NCI-H2196 (cell line): ENCODE results near the gene TMEM209.
"Not testable (repeated sequence)": the region's sequence is repeated elsewhere in the genome, so short reads cannot be mapped to it uniquely, and the experiment has no call there.

Experiments
- DNase-seq: peaks from one replicate; lab custom pipeline; 2025; ENCODE audit not compliant: unreplicated experiment; lab: John Stamatoyannopoulos, UW

Gene TMEM209

DNA sequence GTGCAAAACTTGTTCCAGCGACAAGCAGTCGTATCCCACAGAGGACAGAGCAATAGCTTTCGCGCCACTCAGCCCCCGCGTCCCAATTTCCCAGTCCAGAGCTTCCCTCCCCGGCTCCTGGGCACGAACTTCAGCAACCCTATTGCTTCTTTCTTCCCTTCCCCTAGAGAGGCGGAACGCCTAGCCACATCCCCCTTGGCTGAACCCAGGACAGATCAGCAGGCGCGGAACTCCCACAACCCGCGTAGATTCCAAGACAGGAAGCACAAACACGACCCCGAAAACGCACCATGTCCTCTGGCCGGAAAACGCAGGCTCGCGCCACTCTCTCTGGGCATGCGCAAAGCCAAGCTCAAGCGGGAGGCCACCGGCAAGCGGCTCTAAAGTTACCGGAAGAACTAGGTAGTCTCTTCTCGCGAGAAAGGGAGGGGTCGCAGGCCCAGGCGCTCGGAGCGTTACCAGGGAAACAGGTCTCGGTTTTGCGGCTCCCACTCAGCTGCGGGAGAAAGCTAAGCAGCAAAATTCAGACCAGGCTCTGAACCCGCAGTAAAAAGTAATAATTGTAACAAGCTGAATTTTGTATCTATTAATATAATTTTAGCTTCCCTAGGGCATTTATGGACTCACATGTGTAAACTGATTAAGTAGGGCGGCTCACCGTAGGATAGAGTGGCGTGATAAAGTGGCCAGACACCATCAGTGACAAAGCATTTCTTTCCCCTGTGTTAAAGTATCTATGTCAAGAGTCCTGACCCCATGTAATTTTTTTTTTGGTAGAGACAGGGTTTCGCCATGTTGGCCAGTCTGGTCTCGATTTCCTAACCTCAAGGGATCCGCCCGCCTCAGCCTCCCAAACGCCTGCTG, at the start of gene TMEM209:
Gene TMEM209, minus strand, starts transcription at position 323 of the 864 bp plus-strand sequence. Its CDS starts 31 bp downstream, at position 292.
- peak; percentile 97 for DNase-seq

DNA sequence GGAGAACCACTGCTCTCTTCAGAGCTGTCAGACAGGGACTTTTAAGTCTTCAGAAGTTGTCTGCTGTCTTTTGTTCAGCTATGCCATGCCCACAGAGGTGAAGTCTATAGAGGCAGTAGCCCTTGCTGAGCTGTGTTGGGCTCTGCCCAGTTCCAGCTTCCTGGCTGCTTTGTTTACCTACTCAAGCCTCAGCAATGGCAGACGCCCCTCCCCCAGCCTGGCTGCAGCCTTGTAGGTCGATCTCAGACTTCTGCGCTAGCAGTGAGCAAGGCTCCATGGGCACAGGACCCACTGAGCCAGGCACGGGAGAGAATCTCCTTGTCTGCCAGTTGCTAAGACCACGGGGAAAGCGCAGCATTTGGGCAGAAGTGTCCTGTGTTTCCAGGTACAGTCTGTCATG, 49.3 kb upstream of the TMEM209 start:
- no peak for DNase-seq

DNA sequence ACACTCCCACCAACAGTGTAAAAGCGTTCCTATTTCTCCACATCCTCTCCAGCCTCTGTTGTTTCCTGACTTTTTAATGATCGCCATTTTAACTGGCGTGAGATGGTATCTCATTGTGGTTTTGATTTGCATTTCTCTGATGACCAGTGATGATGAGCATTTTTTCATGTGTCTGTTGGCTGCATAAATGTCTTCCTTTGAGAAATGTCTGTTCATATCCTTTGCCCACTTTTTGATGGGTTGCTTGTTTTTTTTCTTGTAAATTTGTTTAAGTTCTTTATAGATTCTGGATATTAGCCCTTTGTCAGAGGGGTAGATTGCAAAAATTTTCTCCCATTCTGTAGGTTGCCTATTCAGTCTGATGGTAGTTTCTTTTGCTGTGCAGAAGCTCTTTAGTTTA, 44.4 kb upstream of the TMEM209 start:
- DNase-seq: not testable (repeated sequence)

DNA sequence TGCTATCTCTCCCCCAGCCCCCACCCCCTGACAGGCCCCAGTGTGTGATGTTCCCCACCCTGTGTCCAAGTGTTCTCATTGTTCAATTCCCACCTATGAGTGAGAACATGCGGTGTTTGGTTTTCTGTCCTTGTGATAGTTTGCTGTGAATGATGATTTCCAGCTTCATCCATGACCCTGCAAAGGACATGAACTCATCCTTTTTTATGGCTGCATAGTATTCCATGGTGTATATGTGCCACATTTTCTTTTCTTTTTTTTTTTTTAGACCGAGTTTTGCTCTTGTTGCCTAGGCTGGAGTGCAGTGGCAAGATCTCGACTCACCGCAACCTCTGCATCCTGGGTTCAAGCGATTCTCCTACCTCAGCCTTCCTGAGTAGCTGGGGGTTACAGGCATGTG, 43.6 kb upstream of the TMEM209 start:
- DNase-seq: not testable (repeated sequence)

DNA sequence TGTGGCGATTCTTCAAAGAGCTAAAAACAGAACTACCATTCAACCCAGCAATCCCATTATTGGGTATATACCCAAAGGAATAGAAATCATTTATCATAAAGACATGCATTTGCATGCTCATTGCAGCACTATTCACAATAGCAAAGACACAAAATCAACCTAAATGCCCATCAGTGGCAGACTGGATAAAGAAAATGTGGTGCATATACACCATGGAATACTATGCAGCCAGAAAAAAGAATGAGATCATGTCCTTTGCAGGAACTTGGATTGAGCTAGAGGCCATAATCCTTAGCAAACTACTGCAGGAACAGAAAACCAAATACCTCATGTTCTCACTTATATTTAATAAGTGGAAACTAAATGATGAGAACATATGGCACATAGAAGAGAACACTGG, 41.3 kb upstream of the TMEM209 start:
- not testable (repeated sequence) for DNase-seq

DNA sequence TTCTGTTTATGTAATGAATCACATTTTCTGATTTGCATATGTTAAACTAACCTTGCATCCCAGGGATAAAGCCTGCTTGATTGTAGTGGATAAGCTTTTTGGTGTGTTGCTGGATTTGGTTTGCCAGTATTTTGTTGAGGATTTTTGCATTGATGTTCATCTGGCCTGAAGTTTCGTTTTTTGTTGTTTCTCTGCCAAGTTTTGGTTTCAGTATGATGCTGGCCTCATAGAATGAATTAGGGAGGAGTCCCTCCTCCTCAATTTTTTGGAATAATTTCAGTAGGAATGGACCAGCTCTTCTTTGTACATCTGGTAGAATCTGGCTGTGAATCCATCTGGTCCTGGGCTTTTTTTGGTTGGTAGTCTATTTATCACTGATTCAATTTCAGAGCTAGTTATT, 38.3 kb upstream of the TMEM209 start:
- DNase-seq: not testable (repeated sequence)

DNA sequence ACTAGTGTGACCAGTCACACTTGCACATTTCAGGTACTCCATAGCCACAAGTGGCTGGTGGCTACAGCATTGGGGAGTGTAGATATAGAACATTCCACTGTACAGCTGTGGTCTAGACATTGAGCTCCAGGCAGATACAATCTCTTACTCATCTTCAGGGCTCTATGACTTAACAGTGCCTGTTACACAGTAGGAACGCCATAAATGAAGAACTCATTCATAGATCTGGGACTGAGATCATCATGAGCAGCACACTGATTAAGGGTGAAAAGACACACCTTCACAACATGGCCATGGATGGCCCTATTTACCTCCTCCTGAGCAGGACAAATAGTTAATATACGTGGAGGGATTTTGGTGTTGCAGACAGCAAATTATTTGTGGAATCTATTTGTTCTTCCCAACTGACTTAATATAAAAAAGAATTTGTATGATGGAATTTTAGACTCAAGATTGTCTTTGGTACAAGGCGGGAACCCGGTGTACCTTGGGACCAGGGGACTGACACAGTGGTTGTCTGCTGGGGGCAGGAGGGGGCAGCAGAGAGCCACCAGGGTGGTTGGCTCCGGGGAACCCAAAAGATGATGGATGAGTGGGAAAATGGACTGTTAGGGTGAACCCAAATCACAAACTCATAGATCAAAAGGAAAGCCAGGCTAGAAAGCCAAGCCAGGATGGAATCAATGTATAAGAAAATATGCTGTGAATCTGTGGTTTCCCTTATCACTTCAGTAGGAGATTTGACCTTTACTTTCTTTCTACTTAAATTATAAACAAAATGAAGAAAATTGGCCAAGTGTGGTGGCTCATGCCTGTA, 37.2 kb upstream of the TMEM209 start:
- peak; percentile 12 for DNase-seq

DNA sequence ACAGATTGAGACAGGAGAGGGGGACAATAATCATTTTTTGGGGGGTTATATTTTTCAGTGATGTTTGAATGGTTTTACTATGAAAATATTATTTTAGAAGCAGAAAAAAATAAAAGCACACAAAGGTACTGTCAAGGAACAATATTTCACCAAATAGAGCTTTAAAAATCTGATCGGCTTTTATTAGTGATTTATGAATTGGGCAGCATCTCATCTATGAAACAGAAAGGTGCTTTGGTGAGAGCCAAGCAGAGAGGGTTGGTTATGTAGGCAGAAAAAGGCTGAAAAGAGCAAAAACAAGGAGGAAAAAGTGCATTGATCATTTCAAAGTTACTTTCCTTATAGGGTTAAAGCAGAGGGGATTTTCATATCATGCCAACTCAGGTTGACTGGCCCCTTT, 35.0 kb upstream of the TMEM209 start:
- no peak for DNase-seq

DNA sequence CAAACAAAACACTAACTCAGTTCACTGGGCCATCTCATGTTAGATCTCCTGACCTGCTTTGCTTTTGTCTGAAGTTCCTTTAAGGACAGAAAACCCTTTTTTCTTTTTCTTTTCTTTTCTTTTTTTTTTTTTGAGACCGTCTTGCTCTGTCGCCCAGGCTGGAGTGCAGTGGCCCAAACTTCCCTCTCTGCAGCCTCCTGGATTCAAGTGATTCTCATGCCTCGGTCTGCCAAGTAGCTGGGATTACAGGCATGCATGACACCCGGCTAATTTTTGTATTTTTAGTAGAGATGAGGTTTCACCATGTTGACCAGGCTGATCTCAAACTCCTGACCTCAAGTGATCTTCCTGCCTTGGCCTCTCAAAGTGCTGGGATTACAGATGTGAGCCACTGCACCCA, 31.2 kb upstream of the TMEM209 start:
- DNase-seq: not testable (repeated sequence)

DNA sequence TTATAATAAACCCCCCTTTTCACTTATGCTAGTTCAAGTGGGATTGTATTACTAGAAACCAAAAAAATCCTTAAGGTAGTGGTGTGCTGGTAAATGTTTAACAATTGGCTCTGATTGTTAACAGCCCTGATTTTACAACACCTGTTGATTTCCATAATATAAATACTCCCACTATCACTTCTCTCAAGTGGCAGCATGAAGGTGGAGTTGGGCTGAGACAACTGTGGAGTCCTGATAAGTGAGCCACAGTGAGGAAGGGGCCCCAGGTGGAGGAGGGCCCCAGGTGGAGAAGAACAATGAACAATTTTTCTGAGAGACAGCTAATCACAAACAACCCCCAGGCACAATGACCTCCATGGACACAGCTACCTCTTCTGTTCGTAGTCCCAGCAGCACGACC, 28.9 kb upstream of the TMEM209 start:
- DNase-seq: no peak

DNA sequence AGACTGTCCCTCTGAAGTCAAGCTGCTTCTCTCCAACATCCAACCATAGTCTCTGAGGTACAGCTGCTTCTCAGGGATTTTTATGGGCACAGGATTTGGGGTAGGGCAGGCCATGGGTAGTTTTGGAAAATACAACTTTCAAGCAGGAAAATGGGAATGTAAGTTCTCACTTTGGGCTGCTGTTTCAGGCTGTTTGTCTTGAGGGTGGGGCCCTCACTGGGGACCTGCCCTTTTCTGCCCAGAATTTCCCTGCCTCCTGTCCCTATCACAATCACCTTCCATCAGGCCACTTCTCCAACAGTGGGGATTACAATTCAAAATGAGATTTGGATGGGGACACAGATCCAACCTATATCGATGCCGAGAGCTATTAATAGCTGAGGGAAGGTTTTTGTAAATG, 27.0 kb upstream of the TMEM209 start:
- DNase-seq: no peak

DNA sequence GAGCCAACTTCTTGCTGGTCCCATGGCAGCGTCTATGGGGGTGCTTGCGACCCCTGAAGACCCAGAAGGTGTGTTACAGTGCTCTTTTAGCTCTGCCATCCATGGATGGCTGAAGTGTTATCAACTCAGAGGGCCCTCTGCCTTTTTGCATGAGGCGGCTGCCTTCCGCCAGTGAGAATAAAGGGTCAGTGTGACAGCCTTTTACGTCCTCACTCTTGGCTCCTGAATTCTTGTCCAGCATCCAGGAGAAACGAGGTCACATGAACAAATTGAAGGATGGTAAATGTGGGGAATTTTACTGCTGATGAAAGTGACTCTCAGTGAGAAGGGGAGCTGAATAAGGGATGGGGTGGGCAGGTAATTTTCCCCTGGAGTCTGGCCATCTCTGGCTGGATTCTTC, 26.6 kb upstream of the TMEM209 start:
- DNase-seq: no peak

DNA sequence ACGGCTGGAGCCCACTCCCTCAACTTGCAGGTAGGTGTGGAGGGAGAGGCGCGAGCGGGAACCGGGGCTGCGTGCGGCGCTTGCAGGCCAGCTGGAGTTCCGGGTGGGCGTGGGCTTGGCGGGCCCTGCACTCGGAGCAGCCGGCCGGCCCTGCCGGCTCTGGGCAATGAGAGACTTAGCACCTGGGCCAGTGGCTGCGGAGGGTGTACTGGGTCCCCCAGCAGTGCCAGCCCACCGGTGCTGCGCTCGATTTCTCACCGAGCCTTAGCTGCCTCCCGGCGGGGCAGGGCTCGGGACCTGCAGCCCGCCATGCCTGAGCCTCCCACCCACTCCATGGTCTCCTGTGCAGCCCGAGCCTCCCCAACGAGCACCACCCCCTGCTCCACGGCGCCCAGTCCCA, 24.8 kb upstream of the TMEM209 start:
- DNase-seq: not testable (repeated sequence)

DNA sequence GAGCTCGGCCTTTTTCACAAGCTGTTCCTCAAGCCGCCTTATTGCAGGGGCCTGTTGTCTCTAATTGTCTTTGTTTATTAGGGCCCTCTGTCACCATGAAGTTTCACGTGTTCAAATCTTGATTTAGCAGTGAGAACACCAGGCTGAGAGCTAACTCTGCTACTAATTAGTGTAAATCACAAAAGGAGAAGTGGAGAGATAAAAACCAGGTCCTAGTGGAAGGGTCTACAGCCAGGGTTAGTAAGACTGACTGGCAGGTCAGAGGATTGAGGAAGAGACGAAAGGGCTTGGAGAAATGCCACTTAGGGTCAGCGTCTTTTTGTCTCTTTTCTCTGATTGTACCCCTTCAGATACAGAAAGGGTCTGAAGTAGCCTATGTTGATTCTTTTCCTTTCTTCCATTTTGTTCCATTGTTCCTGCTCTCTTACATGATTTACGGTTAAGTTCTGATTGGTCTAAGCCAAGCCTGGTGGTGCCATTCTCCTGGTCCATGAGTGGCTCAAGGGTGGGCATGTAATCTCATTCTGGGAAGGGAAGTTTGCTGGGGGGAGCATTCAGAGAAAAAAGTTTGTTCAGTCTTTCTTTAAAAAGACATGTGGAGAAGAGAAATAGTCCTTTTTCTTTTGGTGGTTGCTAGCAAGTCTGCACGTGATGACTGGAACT, 23.8 kb upstream of the TMEM209 start:
- no peak for DNase-seq

DNA sequence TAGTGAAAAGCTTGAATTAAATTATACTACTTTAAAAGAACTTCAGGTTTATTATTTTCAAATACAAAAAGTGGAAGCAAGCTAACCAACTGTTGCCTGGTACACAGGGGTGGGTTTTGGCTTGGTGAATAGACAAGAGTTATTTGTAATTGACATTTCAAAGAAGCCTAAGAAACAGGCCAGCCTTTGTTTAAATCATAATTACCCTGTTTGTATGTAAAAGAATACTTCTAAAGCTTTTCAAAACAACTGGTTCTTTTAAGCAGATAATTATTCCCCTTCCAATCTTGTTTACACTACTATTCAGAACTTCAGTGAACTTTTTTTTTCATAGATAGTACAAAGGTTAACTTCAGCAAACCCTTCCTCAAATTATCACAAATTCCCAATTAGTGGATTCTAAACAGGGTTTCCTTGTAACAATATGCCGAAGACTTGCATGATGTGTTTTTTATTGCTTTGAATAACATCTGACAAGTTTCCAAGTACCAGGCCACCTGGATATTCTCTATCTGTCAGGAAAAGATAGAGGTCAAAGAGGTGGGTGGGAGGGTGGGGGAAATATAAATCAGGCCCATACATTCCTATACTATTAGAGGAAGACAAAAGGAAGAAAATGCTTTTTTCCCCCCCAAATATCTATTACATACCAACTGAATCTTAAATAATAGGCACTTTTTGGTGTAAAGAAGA, 22.8 kb upstream of the TMEM209 start:
- DNase-seq: no peak

DNA sequence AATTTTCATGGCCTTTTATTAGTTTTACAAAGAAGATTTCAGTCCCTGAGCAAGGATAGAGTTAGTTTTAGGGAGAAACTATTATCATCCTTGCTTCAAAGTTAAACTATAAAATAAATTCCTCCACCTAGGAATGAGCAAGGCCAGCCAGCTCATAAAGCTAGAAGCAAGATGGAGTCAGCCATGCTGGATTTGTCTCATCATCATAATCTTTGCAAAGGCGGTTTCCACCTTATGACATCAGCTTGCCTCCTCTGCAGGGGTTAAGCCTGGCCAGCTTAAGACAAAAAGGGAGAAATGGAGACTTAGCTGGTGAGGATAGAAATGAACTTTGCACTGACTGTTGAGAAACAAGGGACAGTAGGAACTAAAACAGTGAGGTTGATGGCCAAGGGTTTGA, 21.1 kb upstream of the TMEM209 start:
- no peak for DNase-seq

DNA sequence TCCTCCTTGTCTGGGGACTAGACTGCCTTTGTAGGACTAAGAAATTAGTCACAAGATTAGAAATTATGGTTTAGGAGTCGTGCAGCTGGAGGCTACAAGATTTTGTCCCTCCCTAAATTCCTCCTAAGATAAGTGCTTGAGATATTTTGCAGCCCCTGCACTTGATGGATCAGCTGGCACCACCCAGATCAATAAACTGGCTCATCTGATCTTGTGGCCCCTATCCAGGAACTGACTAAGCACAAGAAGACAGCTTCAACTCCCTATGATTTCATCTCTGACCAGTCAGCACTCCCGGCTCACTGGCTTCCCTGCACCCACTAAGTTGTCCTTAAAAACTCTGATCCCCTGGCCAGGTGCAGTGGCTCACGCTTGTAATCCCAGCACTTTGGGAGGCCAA, 19.7 kb upstream of the TMEM209 start:
- DNase-seq: not testable (repeated sequence)

DNA sequence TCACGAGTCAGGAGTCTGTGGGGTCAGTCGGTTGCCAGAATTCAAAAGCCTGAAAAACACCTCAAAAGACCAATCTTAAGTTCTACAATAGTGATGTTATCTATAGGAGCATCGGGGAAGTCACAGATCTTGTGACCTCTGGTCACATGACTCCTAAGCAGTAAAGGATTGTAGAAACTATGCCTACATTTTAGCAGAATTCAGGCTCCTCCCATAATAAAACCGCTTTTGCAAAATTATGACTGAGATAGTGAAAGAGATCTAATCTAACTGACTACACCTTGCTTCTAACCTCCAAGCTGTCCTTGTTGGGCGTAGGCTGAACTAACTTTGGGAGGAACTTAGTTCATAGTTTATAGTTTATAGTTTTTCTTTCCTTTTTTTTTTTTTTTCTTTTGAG, 19.0 kb upstream of the TMEM209 start:
- DNase-seq: no peak

DNA sequence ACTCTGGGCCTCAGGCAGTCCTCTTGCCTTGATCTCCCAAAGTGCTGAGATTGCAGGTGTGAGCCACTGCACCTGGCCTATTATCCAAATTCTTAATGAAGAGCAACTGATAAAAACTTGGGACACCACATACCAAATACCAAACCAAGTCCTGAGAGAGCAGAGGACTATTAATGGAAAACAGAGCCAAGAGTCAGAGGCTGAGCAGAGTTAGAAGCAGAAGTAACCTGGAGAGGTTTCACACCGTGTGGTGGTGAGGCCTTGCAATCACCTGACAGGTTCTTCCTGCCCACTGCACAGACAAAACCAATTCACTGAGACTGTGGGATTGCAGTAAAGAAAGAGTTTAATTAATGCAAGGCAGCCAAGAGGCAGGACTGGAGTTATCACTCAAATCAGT, 18.4 kb upstream of the TMEM209 start:
- DNase-seq: no peak

DNA sequence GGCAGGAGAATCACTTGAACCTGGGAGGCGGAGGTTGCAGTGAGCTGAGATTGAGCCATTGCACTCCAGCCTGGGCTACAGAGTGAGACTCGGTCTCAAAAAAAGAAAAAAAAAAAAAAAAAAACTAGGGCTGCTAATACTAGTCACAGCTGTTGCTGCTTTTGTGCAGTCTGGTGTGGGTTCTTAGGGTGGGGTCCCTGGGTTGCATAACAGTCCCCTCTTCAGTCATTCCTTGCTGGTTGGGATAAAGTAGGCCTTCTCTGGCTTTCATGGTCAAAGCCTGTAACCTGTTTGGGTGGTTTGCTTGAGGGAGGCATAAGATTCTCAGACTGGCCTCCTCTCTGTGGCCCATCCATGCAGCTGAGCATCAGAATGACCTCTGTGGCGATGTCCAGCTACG, 16.5 kb upstream of the TMEM209 start:
- no peak for DNase-seq

DNA sequence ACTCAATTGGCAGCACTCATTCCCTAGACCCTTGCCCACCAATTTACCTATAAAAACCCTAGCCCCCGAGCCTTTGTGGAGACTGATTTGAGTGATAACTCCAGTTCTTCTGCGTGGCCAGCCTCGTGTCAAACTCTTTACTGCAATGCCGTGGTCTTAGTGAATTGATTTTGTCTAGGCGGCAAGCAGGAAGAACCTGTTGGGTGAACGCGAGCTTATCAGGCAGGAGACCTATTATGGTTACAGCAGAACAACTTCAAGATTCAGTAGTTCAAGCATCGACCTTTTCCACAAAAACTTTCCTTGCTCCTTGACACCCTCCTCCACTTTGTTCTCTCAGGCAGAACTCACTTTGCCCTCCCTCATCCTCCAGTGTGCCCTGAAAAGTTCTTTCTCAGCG, 14.7 kb upstream of the TMEM209 start:
- DNase-seq: no peak
